H1 (cell line): ENCODE data around the gene ERCC6. TPM values are rescaled to one million over a fixed set of nuclear protein-coding genes. Genes with fewer than 3 reads are reported as not detected.

ENCODE experiments used
- CTCF ChIA-PET: fragments of 300-600 bp; sonication (Branson Sonifier 250); formaldehyde crosslinking; loops from one replicate; lab custom pipeline; 2021; ENCODE audit not compliant: partially characterized antibody; lab: Charles Lee
- POLR2A ChIA-PET: fragments of 300-600 bp; sonication (Branson Sonifier 250); formaldehyde crosslinking; loops from one replicate; lab custom pipeline; 2021; ENCODE audit warnings: inconsistent platforms; ENCODE audit not compliant: partially characterized antibody; lab: Charles Lee
- DNase-seq, 2 experiments: peaks; one replicate each; pipeline versions ENCODE4 v3.0.0 to v3.0.0-alpha.2; 2010 to 2022; ENCODE audit warnings: low spot score in 2 of 2, low read depth in 1 of 2, mixed read lengths in 1 of 2
- FAIRE-seq: peaks from 2 replicates; lab custom pipeline; 2011; peaks lifted over from hg19 to GRCh38; lab: Jason Lieb, UNC
- H2AFZ ChIP-seq: 2 replicates; pipeline ENCODE4 v1.8.1; 2012; ENCODE audit warnings: low read length, inconsistent platforms
- H2AK5ac ChIP-seq: 2 replicates; pipeline ENCODE4 v1.6.1; 2013; ENCODE audit warnings: low read depth, low read length
- H2BK120ac ChIP-seq: replicated peaks from 2 replicates; pipeline ENCODE3; 2013; ENCODE audit warnings: low read depth, low read length, inconsistent platforms
- H2BK12ac ChIP-seq: 2 replicates; pipeline ENCODE4 v1.6.1; 2013; ENCODE audit warnings: low read depth, low read length
- H2BK15ac ChIP-seq: 2 replicates; pipeline ENCODE4 v1.6.1; 2013; ENCODE audit warnings: low read length
- H2BK20ac ChIP-seq: 2 replicates; pipeline ENCODE4 v1.6.1; 2013; ENCODE audit warnings: low read length
- H2BK5ac ChIP-seq: 2 replicates; pipeline ENCODE4 v1.6.1; 2013; ENCODE audit warnings: low read depth, low read length
- H3K14ac ChIP-seq: 2 replicates; pipeline ENCODE4 v1.6.1; 2013; ENCODE audit warnings: inconsistent platforms; ENCODE audit not compliant: insufficient read length
- H3K18ac ChIP-seq: 2 replicates; pipeline ENCODE4 v1.6.1; 2013; ENCODE audit warnings: low read length; ENCODE audit errors: extremely low read depth
- H3K23ac ChIP-seq: 2 replicates; pipeline ENCODE4 v1.6.1; 2013; ENCODE audit warnings: inconsistent platforms; ENCODE audit not compliant: insufficient read length
- H3K23me2 ChIP-seq: 2 replicates; pipeline ENCODE4 v1.6.1; 2013; ENCODE audit warnings: low read depth, low read length
- H3K27ac ChIP-seq: 2 replicates; pipeline ENCODE4 v1.6.1; 2011; ENCODE audit warnings: low read depth, low read length, inconsistent platforms
- H3K27me3 ChIP-seq, 4 experiments: replicated peaks in 1 of 4; 1 replicate in 1 of 4; 2 replicates in 3 of 4; pipeline versions ENCODE4 v1.6.1 to v1.8.1; 2011 to 2013; ENCODE audit warnings: low read length in 3 of 4, mild to moderate bottlenecking in 3 of 4, inconsistent platforms in 2 of 4, mixed read lengths in 2 of 4, moderate library complexity in 1 of 4; ENCODE audit not compliant: control insufficient read depth in 3 of 4, insufficient read depth in 3 of 4; ENCODE audit errors: extremely low read depth in 1 of 4
- H3K36me3 ChIP-seq, 4 experiments: 2 replicates each; pipeline versions ENCODE4 v1.6.1 to v1.8.1; 2011 to 2013; ENCODE audit warnings: mild to moderate bottlenecking in 4 of 4, low read length in 3 of 4, moderate library complexity in 2 of 4, control low read depth in 1 of 4, inconsistent platforms in 1 of 4; ENCODE audit not compliant: insufficient read depth in 4 of 4, control insufficient read depth in 2 of 4
- H3K4ac ChIP-seq: replicated peaks from 2 replicates; pipeline ENCODE3; 2013; ENCODE audit warnings: low read length, low read depth, mixed read lengths, inconsistent platforms; ENCODE audit not compliant: insufficient read length
- H3K4me1 ChIP-seq, 4 experiments: replicated peaks in 1 of 4; 1 replicate in 1 of 4; 2 replicates in 3 of 4; pipeline versions ENCODE4 v1.6.1 to v1.8.1; 2011 to 2013; ENCODE audit warnings: low read length in 3 of 4, inconsistent platforms in 2 of 4, mixed read lengths in 1 of 4; ENCODE audit not compliant: insufficient read depth in 4 of 4, control insufficient read depth in 3 of 4
- H3K4me2 ChIP-seq, 2 experiments: 2 replicates each; pipeline versions ENCODE4 v1.6.1 to v1.8.1; 2011 to 2013; ENCODE audit warnings: low read depth in 2 of 2, low read length in 2 of 2, control low read depth in 1 of 2, inconsistent platforms in 1 of 2, mild to moderate bottlenecking in 1 of 2; ENCODE audit not compliant: insufficient read depth in 1 of 2
- H3K4me3 ChIP-seq, 4 experiments: fragments of 200-600, 300-600 bp in 1 of 4; sonication (generic), shearing (Covaris generic), sonication (Bioruptor Twin) in 1 of 4; 2 replicates each; pipeline versions ENCODE4 v1.5.1 to v1.8.1; 2011 to 2016; ENCODE audit warnings: low read length in 4 of 4, low read depth in 3 of 4, control low read depth in 2 of 4, inconsistent platforms in 2 of 4, mild to moderate bottlenecking in 2 of 4, mixed read lengths in 1 of 4, moderate library complexity in 1 of 4; ENCODE audit not compliant: insufficient read depth in 2 of 4; ENCODE audit errors: extremely low read depth in 1 of 4
- H3K56ac ChIP-seq: replicated peaks from 2 replicates; pipeline ENCODE3; 2013; ENCODE audit warnings: low read depth, mild to moderate bottlenecking, mixed read lengths, low read length, inconsistent platforms; ENCODE audit not compliant: insufficient read length
- H3K79me1 ChIP-seq: 2 replicates; pipeline ENCODE4 v1.6.1; 2013; ENCODE audit warnings: low read depth, low read length, control low read depth
- H3K79me2 ChIP-seq, 2 experiments: 2 replicates each; pipeline versions ENCODE4 v1.6.1 to v1.8.1; 2012 to 2013; ENCODE audit warnings: low read length in 2 of 2, mild to moderate bottlenecking in 2 of 2, inconsistent platforms in 1 of 2; ENCODE audit not compliant: insufficient read depth in 2 of 2, control insufficient read depth in 1 of 2
- H3K9ac ChIP-seq, 4 experiments: replicated peaks in 1 of 4; 1 replicate in 1 of 4; 2 replicates in 3 of 4; pipeline versions ENCODE4 v1.6.1 to v1.8.1; 2011 to 2013; ENCODE audit warnings: low read depth in 3 of 4, low read length in 3 of 4, control low read depth in 2 of 4, mild to moderate bottlenecking in 2 of 4, moderate library complexity in 2 of 4, inconsistent platforms in 1 of 4; ENCODE audit errors: extremely low read depth in 1 of 4
- H3K9me3 ChIP-seq, 2 experiments: 2 replicates each; pipeline versions ENCODE4 v1.6.1 to v1.8.1; 2012 to 2013; ENCODE audit warnings: mild to moderate bottlenecking in 2 of 2, moderate library complexity in 2 of 2, control low read depth in 1 of 2, inconsistent platforms in 1 of 2, low read depth in 1 of 2, low read length in 1 of 2, mixed read lengths in 1 of 2; ENCODE audit not compliant: insufficient read depth in 2 of 2
- H4K20me1 ChIP-seq, 2 experiments: replicated peaks in 1 of 2; 2 replicates each; pipeline versions ENCODE3 to v1.8.1; 2011 to 2013; ENCODE audit warnings: inconsistent platforms in 2 of 2, low read length in 2 of 2, mild to moderate bottlenecking in 1 of 2; ENCODE audit not compliant: insufficient read depth in 2 of 2, control insufficient read depth in 1 of 2
- H4K5ac ChIP-seq: 2 replicates; pipeline ENCODE4 v1.6.1; 2013; ENCODE audit warnings: low read length, low read depth, mixed read lengths, inconsistent platforms; ENCODE audit not compliant: insufficient read length
- H4K8ac ChIP-seq: 2 replicates; pipeline ENCODE4 v1.8.0; 2013; ENCODE audit warnings: mild to moderate bottlenecking, moderate library complexity, low read length, inconsistent platforms; ENCODE audit not compliant: insufficient read depth; ENCODE audit errors: extremely low read depth
- H4K91ac ChIP-seq: replicated peaks from 2 replicates; pipeline ENCODE3; 2013; ENCODE audit warnings: low read length, mixed read lengths, inconsistent platforms; ENCODE audit not compliant: insufficient read length
- CREB1 ChIP-seq: IDR thresholded peaks from 2 replicates; pipeline ENCODE4 v1.6.1; 2012; ENCODE audit warnings: inconsistent platforms
- CTCF ChIP-seq, 3 experiments: IDR thresholded peaks; 1 replicate in 2 of 3; 2 replicates in 1 of 3; pipeline versions ENCODE4 v1.5.1 to v1.6.1; 2011; ENCODE audit warnings: low read length in 3 of 3, mild to moderate bottlenecking in 3 of 3, inconsistent platforms in 2 of 3, low read depth in 1 of 3, moderate library complexity in 1 of 3; ENCODE audit not compliant: insufficient read depth in 1 of 3; ENCODE audit errors: control extremely low read depth in 1 of 3
- EP300 ChIP-seq, 2 experiments: IDR thresholded peaks; 1 replicate in 1 of 2; 2 replicates in 1 of 2; pipeline ENCODE4 v1.6.1; 2011 to 2012; ENCODE audit warnings: low read depth in 2 of 2, low read length in 2 of 2, mild to moderate bottlenecking in 2 of 2, borderline replicate concordance in 1 of 2, inconsistent platforms in 1 of 2, moderate library complexity in 1 of 2
- HDAC6 ChIP-seq: IDR thresholded peaks from one replicate; pipeline ENCODE4 v1.7.1; 2012; ENCODE audit warnings: low read depth, mild to moderate bottlenecking, inconsistent platforms, low read length, moderate library complexity
- MAX ChIP-seq: IDR thresholded peaks from 2 replicates; pipeline ENCODE4 v1.6.1; 2012; ENCODE audit warnings: inconsistent platforms
- POLR2AphosphoS5 ChIP-seq: IDR thresholded peaks from 2 replicates; pipeline ENCODE4 v1.6.1; 2011; ENCODE audit warnings: low read depth, low read length
- SUZ12 ChIP-seq: fragments of 200-600 bp; sonication (generic); IDR thresholded peaks from 2 replicates; pipeline ENCODE4 v1.6.1; 2012; ENCODE audit warnings: mild to moderate bottlenecking, inconsistent platforms, low read length, moderate library complexity, mixed read lengths
- WGBS, 2 experiments: shearing (Covaris generic) in 1 of 2; methylation state at CpG; one replicate each; pipeline versions ENCODE4 v1.1.6 to v1.1.7; 2013 to 2015; ENCODE audit warnings: low lambda C conversion rate in 2 of 2, mixed read lengths in 2 of 2, inconsistent platforms in 1 of 2, low coverage in 1 of 2, missing lambda C conversion rate in 1 of 2; ENCODE audit not compliant: insufficient replicate concordance in 2 of 2, insufficient coverage in 1 of 2, insufficient read length in 1 of 2; ENCODE audit errors: extremely low coverage in 1 of 2, missing lambda C conversion rate in 1 of 2; 5-methylcytosine and 5-hydroxymethylcytosine counted together
- polyA plus RNA-seq, 7 experiments: library from polyadenylated mRNA; depleted of rRNA in 3 of 7; stranded (reverse) in 5 of 7; unstranded in 2 of 7; fragments of >200 nt in 5 of 7; fragments of 200-250 nt in 2 of 7; gene quantifications; 1 replicate in 5 of 7; 2 replicates in 1 of 7; 4 replicates in 1 of 7; pipeline versions ENCODE4 v1.2.1 to v1.2.3, GENCODE V29; 2011 to 2013; ENCODE audit warnings: missing spikeins in 2 of 7, mixed read lengths in 2 of 7
- total RNA-seq: library from RNA; stranded (reverse); fragmentation: NEBNext Ultra II Directional; extraction: Animal tissue kit (Norgen Biotek cat#: 25700); gene quantifications from 2 replicates; pipeline ENCODE4 v1.2.1, GENCODE V29; 2021

The ERCC6 gene
- total and polyA plus RNA-seq, 2 of the 8 experiments (the other 6 are each of a cell fraction or from before 2014, with no cell fraction given): 4.1 to 11.9 TPM

GRCh38 chr10:49486009-49486408 lies 52.9 kb downstream of the ERCC6 start:
- FAIRE-seq: no peak
- H3K27me3 ChIP-seq: no peaks in the 10 kb centered on the region
- ChIA-PET CTCF (interaction anchor here (0.6 kb wide), 2 partner anchors 16 to 155 kb away, joined by 3 read pairs; no protein-coding TSS in a partner anchor), POLR2A (no interaction called here)
- no peaks in the 10 kb centered on the region for H3K9me3 ChIP-seq
- no peak overlapping the region for H2BK12ac ChIP-seq
- no peak overlapping the region for H3K4me3 ChIP-seq
- 86% methylated on average over 1 of the region's 1 CpG; no CpG with 5 or more reads in 1 of the 2 experiments for WGBS, 2 experiments
- H3K56ac ChIP-seq: no peak overlapping the region
- H3K27ac ChIP-seq: no peak overlapping the region
- no peaks in the 10 kb centered on the region for H3K23me2 ChIP-seq
- no peak overlapping the region for H2BK5ac ChIP-seq
- H2AFZ ChIP-seq: no peak overlapping the region
- H2AK5ac ChIP-seq: no peak overlapping the region
- H4K91ac ChIP-seq: no peak overlapping the region
- no peak overlapping the region for H2BK15ac ChIP-seq
- TF ChIP-seq SUZ12 (no peak), CREB1 (no peak), HDAC6 (no peak), EP300 (IDR thresholded peaks at IDR 0.05; ENCODE audit: borderline replicate concordance in 1 of 2, low read depth in 2 of 2, low read length in 2 of 2) (no peak), MAX (no peak), CTCF (IDR thresholded peaks at IDR 0.05; ENCODE audit: control extremely low read depth in 1 of 3, insufficient read depth in 1 of 3, low read depth in 1 of 3, low read length in 3 of 3) (no peak), POLR2AphosphoS5 (no peak)
- DNase-seq: no peak
- peaks cover 0 to 3% of the 10 kb centered on the region in 2 experiments for H4K20me1 ChIP-seq
- no peak overlapping the region for H2BK120ac ChIP-seq
- H4K8ac ChIP-seq: no peak overlapping the region
- no peak overlapping the region for H2BK20ac ChIP-seq
- no peaks in the 10 kb centered on the region for H3K4me1 ChIP-seq
- H3K4ac ChIP-seq: no peak overlapping the region
- no peaks in the 10 kb centered on the region for H3K79me1 ChIP-seq
- H4K5ac ChIP-seq: no peak overlapping the region
- H3K79me2 ChIP-seq: no peaks in the 10 kb centered on the region
- H3K4me2 ChIP-seq: no peak overlapping the region
- H3K36me3 ChIP-seq: no peaks in the 10 kb centered on the region
- H3K23ac ChIP-seq: no peak overlapping the region
- no peak overlapping the region for H3K9ac ChIP-seq
- H3K18ac ChIP-seq: no peak overlapping the region
- H3K14ac ChIP-seq: no peak overlapping the region
